Adipocyte (in vitro differentiated cells): ENCODE data around the gene PRRT4.

ENCODE experiments used
- DNase-seq: peaks from one replicate; pipeline ENCODE4 v3.0.0-alpha.2; 2015; ENCODE audit warnings: low read depth
- H3K27me3 ChIP-seq: replicated peaks from 2 replicates; pipeline ENCODE4 v1.7.0; 2013; ENCODE audit warnings: mild to moderate bottlenecking, low read length, moderate library complexity; ENCODE audit not compliant: control insufficient read depth, insufficient read depth
- H3K36me3 ChIP-seq: 2 replicates; pipeline ENCODE4 v1.7.0; 2013; ENCODE audit warnings: low read length, mild to moderate bottlenecking, moderate library complexity; ENCODE audit not compliant: control insufficient read depth, insufficient read depth, severe bottlenecking
- H3K4me1 ChIP-seq: 2 replicates; pipeline ENCODE4 v1.7.0; 2013; ENCODE audit warnings: mild to moderate bottlenecking, low read length, moderate library complexity; ENCODE audit not compliant: control insufficient read depth, insufficient read depth
- H3K4me3 ChIP-seq: 2 replicates; pipeline ENCODE4 v1.7.0; 2013; ENCODE audit warnings: mild to moderate bottlenecking, low read length, moderate library complexity
- H3K9ac ChIP-seq: 2 replicates; pipeline ENCODE4 v1.7.0; 2013; ENCODE audit warnings: mild to moderate bottlenecking, low read length, moderate library complexity
- H3K9me3 ChIP-seq: 2 replicates; pipeline ENCODE4 v1.7.0; 2013; ENCODE audit warnings: mild to moderate bottlenecking, low read length, moderate library complexity; ENCODE audit not compliant: control insufficient read depth

Gene PRRT4

GRCh38 chr7:128393526-128394330 lies 32.2 kb upstream of the PRRT4 start:
- Histone ChIP-seq H3K9ac (no peak overlapping the region), H3K36me3 (peaks cover 68% of the 10 kb centered on the region), H3K9me3 (no peaks in the 10 kb centered on the region), H3K27me3 (no peaks in the 10 kb centered on the region), H3K4me1 (no peaks in the 10 kb centered on the region), H3K4me3 (no peak overlapping the region)
- no peak for DNase-seq

GRCh38 chr7:128392446-128393327 lies 31.2 kb upstream of the PRRT4 start:
- Histone ChIP-seq H3K9ac (no peak overlapping the region), H3K9me3 (no peaks in the 10 kb centered on the region), H3K4me3 (no peak overlapping the region), H3K36me3 (peaks cover 58% of the 10 kb centered on the region), H3K4me1 (no peaks in the 10 kb centered on the region), H3K27me3 (no peaks in the 10 kb centered on the region)
- no peak for DNase-seq

GRCh38 chr7:128391805-128392204 lies 30.3 kb upstream of the PRRT4 start:
- H3K9me3 ChIP-seq: no peaks in the 10 kb centered on the region
- H3K4me3 ChIP-seq: no peak overlapping the region
- DNase-seq: no peak
- no peaks in the 10 kb centered on the region for H3K27me3 ChIP-seq
- peaks cover 49% of the 10 kb centered on the region for H3K36me3 ChIP-seq
- no peak overlapping the region for H3K9ac ChIP-seq
- H3K4me1 ChIP-seq: no peaks in the 10 kb centered on the region

GRCh38 chr7:128390871-128391565 lies 29.5 kb upstream of the PRRT4 start:
- H3K9me3 ChIP-seq: no peaks in the 10 kb centered on the region
- no peak for DNase-seq
- H3K4me1 ChIP-seq: no peaks in the 10 kb centered on the region
- no peaks in the 10 kb centered on the region for H3K27me3 ChIP-seq
- no peak overlapping the region for H3K4me3 ChIP-seq
- no peak overlapping the region for H3K9ac ChIP-seq
- peaks cover 41% of the 10 kb centered on the region for H3K36me3 ChIP-seq

GRCh38 chr7:128389618-128390329 lies 28.3 kb upstream of the PRRT4 start:
- H3K9me3 ChIP-seq: no peaks in the 10 kb centered on the region
- peaks cover 28% of the 10 kb centered on the region for H3K36me3 ChIP-seq
- no peaks in the 10 kb centered on the region for H3K4me1 ChIP-seq
- no peak for DNase-seq
- H3K27me3 ChIP-seq: no peaks in the 10 kb centered on the region
- no peak overlapping the region for H3K4me3 ChIP-seq
- no peak overlapping the region for H3K9ac ChIP-seq

GRCh38 chr7:128389085-128389617 lies 27.7 kb upstream of the PRRT4 start:
- DNase-seq: no peak
- Histone ChIP-seq H3K27me3 (no peaks in the 10 kb centered on the region), H3K9me3 (no peaks in the 10 kb centered on the region), H3K4me1 (no peaks in the 10 kb centered on the region), H3K36me3 (peaks cover 22% of the 10 kb centered on the region), H3K4me3 (no peak overlapping the region), H3K9ac (no peak overlapping the region)

- peaks cover 15% of the 10 kb centered on the region for H3K36me3 ChIP-seq
Observed at GRCh38 chr7:128388145-128388485, 26.6 kb upstream of the PRRT4 start.

GRCh38 chr7:128387216-128388144 lies 26.0 kb upstream of the PRRT4 start:
- H3K4me3 ChIP-seq: no peak overlapping the region
- H3K4me1 ChIP-seq: no peaks in the 10 kb centered on the region
- H3K9ac ChIP-seq: no peak overlapping the region
- no peaks in the 10 kb centered on the region for H3K27me3 ChIP-seq
- no peaks in the 10 kb centered on the region for H3K9me3 ChIP-seq
- peak; percentile 89 for DNase-seq
- peaks cover 11% of the 10 kb centered on the region for H3K36me3 ChIP-seq

More at GRCh38 chr7:128388145-128388485, 26.6 kb upstream of the PRRT4 start:
- no peak overlapping the region for H3K4me3 ChIP-seq
- H3K9ac ChIP-seq: no peak overlapping the region
- H3K27me3 ChIP-seq: no peaks in the 10 kb centered on the region
- DNase-seq: no peak
- H3K9me3 ChIP-seq: no peaks in the 10 kb centered on the region
- H3K4me1 ChIP-seq: no peaks in the 10 kb centered on the region

- no peak for DNase-seq
- Histone ChIP-seq H3K9ac (no peak overlapping the region), H3K27me3 (no peaks in the 10 kb centered on the region), H3K36me3 (peaks cover under 1% of the 10 kb centered on the region), H3K4me3 (no peak overlapping the region), H3K4me1 (no peaks in the 10 kb centered on the region), H3K9me3 (no peaks in the 10 kb centered on the region)
Observed at GRCh38 chr7:128385988-128386925, 24.8 kb upstream of the PRRT4 start.
